ENCODE measurements around the gene COL5A1.

- TF ChIP-seq CTCF (IDR thresholded peaks at IDR 0.05) (peak in 1 of 3 donors; percentile 73), POLR2A (IDR thresholded peaks at IDR 0.05) (no peak)
Observed at GRCh38 chr9:134689321-134690181, 47.9 kb downstream of the COL5A1 start.
